Osteoblast (primary cell): Measurements from ENCODE around the gene SHROOM1. TPM values are rescaled to one million over a fixed set of nuclear protein-coding genes. Genes with fewer than 3 reads are reported as not detected.

ENCODE experiments used
- DNase-seq: peaks from one replicate; pipeline ENCODE4 v3.0.0; 2011; ENCODE audit warnings: low spot score, mixed read lengths; ENCODE audit not compliant: insufficient read length; ENCODE audit errors: missing footprints
- H2AFZ ChIP-seq: 2 replicates; pipeline ENCODE4 v1.6.0; 2011; ENCODE audit warnings: mild to moderate bottlenecking, low read length
- H3K27ac ChIP-seq: 2 replicates; pipeline ENCODE4 v1.5.1; 2011; ENCODE audit warnings: mild to moderate bottlenecking, low read depth, low read length, moderate library complexity
- H3K27me3 ChIP-seq: 2 replicates; pipeline ENCODE4 v1.6.0; 2012; ENCODE audit warnings: mild to moderate bottlenecking, control low read depth, inconsistent platforms, low read length, moderate library complexity; ENCODE audit not compliant: insufficient read depth
- H3K36me3 ChIP-seq: 2 replicates; pipeline ENCODE4 v1.5.1; 2011; ENCODE audit warnings: mild to moderate bottlenecking, low read length, control low read depth, moderate library complexity; ENCODE audit not compliant: insufficient read depth
- H3K4me1 ChIP-seq: 2 replicates; pipeline ENCODE4 v1.5.1; 2011; ENCODE audit warnings: mild to moderate bottlenecking, low read length, control low read depth, moderate library complexity; ENCODE audit not compliant: insufficient read depth
- H3K4me2 ChIP-seq: 2 replicates; pipeline ENCODE4 v1.6.0; 2011; ENCODE audit warnings: mild to moderate bottlenecking, low read length; ENCODE audit not compliant: insufficient read depth
- H3K4me3 ChIP-seq: fragments of 200-600 bp; sonication (generic); 3 replicates; pipeline ENCODE4 v1.5.1; 2012; ENCODE audit warnings: mild to moderate bottlenecking, low read length, inconsistent platforms; ENCODE audit not compliant: insufficient read depth
- H3K79me2 ChIP-seq: 2 replicates; pipeline ENCODE4 v1.6.0; 2012; ENCODE audit warnings: mild to moderate bottlenecking, low read length, control low read depth, inconsistent platforms; ENCODE audit not compliant: insufficient read depth
- H3K9me3 ChIP-seq: 2 replicates; pipeline ENCODE4 v1.5.1; 2011; ENCODE audit warnings: low read depth, low read length, control low read depth
- H4K20me1 ChIP-seq: 2 replicates; pipeline ENCODE4 v1.6.0; 2012; ENCODE audit warnings: mild to moderate bottlenecking, low read length, control low read depth; ENCODE audit not compliant: insufficient read depth
- CTCF ChIP-seq: IDR thresholded peaks from 2 replicates; pipeline ENCODE4 v1.5.1; 2011; ENCODE audit warnings: mild to moderate bottlenecking, low read depth, low read length, moderate library complexity; ENCODE audit errors: extremely low read depth
- total RNA-seq: library from RNA; depleted of rRNA; stranded (reverse); fragments of >200 nt; gene quantifications from 2 replicates; pipeline ENCODE4 v1.2.3, GENCODE V29; 2012

SHROOM1 gene
- total RNA-seq, 1 donor, result 4.7 TPM

GRCh38 chr5:132838516-132839282 lies 8.3 kb upstream of the SHROOM1 start:
- Histone ChIP-seq H3K27me3 (no peaks in the 10 kb centered on the region), H3K27ac (no peak overlapping the region), H3K4me3 (no peak overlapping the region), H3K79me2 (no peaks in the 10 kb centered on the region), H2AFZ (peak overlapping the region; percentile 7), H3K36me3 (no peaks in the 10 kb centered on the region), H3K4me2 (no peak overlapping the region), H3K4me1 (peaks cover 24% of the 10 kb centered on the region), H3K9me3 (no peaks in the 10 kb centered on the region), H4K20me1 (no peaks in the 10 kb centered on the region)
- DNase-seq, result no peak
- no peak for TF ChIP-seq CTCF

GRCh38 chr5:132837868-132838267 lies 7.4 kb upstream of the SHROOM1 start:
- Histone ChIP-seq H3K27me3 (no peaks in the 10 kb centered on the region), H3K4me1 (peaks cover 24% of the 10 kb centered on the region), H4K20me1 (no peaks in the 10 kb centered on the region), H3K27ac (no peak overlapping the region), H3K9me3 (no peaks in the 10 kb centered on the region), H3K4me3 (no peak overlapping the region), H3K79me2 (no peaks in the 10 kb centered on the region), H2AFZ (no peak overlapping the region), H3K36me3 (no peaks in the 10 kb centered on the region), H3K4me2 (no peak overlapping the region)
- TF ChIP-seq CTCF, result no peak
- peak; percentile 4 for DNase-seq

- no peak overlapping the region for H2AFZ ChIP-seq
- H3K4me2 ChIP-seq, result no peak overlapping the region
- H3K4me1 ChIP-seq, result peaks cover 24% of the 10 kb centered on the region
- no peaks in the 10 kb centered on the region for H3K27me3 ChIP-seq
- no peak overlapping the region for H3K27ac ChIP-seq
- H3K36me3 ChIP-seq, result no peaks in the 10 kb centered on the region
- no peak for DNase-seq
- H3K4me3 ChIP-seq, result no peak overlapping the region
- no peaks in the 10 kb centered on the region for H4K20me1 ChIP-seq
- no peak for TF ChIP-seq CTCF
- H3K9me3 ChIP-seq, result no peaks in the 10 kb centered on the region
- H3K79me2 ChIP-seq, result no peaks in the 10 kb centered on the region
These were observed 6.4 kb upstream of the SHROOM1 start for GRCh38 chr5:132836852-132837251.

- Histone ChIP-seq H3K27me3 (no peaks in the 10 kb centered on the region), H3K9me3 (no peaks in the 10 kb centered on the region), H4K20me1 (peaks cover 7% of the 10 kb centered on the region), H3K79me2 (peaks cover 6% of the 10 kb centered on the region), H3K27ac (no peak overlapping the region), H3K4me3 (no peak overlapping the region), H2AFZ (no peak overlapping the region), H3K4me1 (peaks cover 6% of the 10 kb centered on the region), H3K4me2 (no peak overlapping the region), H3K36me3 (no peaks in the 10 kb centered on the region)
- DNase-seq, result no peak
- no peak for TF ChIP-seq CTCF
These were observed 3.6 kb upstream of the SHROOM1 start for GRCh38 chr5:132834057-132834456.
